Measurements from ENCODE around the gene FIBP. TPM values are rescaled to one million over a fixed set of nuclear protein-coding genes. Genes with fewer than 3 reads are reported as not detected.
A peak's percentile ranks its signal among the peaks of the same experiment; 100 is the strongest.

The FIBP gene
- total and polyA plus RNA-seq, 3 donors from 2014 or later: 131 to 149 (median 144) TPM

DNA sequence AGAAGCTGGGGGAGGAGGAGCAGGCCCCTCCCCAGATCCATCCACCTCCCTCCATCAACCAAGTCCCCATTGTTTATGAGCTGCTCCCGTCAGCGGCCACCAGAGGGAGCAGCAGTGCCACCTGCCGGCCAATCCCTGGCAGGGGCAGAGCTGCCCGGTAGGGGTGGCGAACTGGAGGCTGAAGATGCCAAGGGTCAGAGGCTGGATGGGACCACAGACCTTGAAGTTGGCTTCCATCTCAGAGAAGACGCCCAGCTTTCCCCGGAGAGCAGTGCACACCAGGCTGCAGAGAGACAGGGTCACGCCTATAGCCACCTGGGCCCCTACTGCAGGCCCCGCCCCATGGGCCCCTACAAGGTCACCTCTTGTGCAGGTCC, 3.6 kb downstream of the FIBP start:
- DNase-seq: peak; percentile 75
- TF ChIP-seq, protein P1, sequence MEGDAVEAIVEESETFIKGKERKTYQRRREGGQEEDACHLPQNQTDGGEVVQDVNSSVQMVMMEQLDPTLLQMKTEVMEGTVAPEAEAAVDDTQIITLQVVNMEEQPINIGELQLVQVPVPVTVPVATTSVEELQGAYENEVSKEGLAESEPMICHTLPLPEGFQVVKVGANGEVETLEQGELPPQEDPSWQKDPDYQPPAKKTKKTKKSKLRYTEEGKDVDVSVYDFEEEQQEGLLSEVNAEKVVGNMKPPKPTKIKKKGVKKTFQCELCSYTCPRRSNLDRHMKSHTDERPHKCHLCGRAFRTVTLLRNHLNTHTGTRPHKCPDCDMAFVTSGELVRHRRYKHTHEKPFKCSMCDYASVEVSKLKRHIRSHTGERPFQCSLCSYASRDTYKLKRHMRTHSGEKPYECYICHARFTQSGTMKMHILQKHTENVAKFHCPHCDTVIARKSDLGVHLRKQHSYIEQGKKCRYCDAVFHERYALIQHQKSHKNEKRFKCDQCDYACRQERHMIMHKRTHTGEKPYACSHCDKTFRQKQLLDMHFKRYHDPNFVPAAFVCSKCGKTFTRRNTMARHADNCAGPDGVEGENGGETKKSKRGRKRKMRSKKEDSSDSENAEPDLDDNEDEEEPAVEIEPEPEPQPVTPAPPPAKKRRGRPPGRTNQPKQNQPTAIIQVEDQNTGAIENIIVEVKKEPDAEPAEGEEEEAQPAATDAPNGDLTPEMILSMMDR (IDR thresholded peaks at IDR 0.05): peak; percentile 95 to 98 (median 98)
- TF ChIP-seq POLR2A (IDR thresholded peaks at IDR 0.05): no peak
- no peaks in the 10 kb centered on the region for H3K9me3 ChIP-seq
- peaks cover 17% of the 10 kb centered on the region for H3K4me1 ChIP-seq
- intact Hi-C loops (cut with DNase I; ENCODE audit: low total_unique reads): loop anchor here (10.0 kb wide), 1 partner anchor 100 kb away; no protein-coding TSS in a partner anchor
- no peak overlapping the region for H3K27ac ChIP-seq
- WGBS, 2 donors: 16 to 26% methylated on average over 7 to 9 of the region's 9 CpGs
- no peak overlapping the region for H3K4me3 ChIP-seq
- H3K27me3 ChIP-seq: no peaks in the 10 kb centered on the region
- H3K36me3 ChIP-seq (ENCODE audit: low read depth, missing control alignments): no peaks in the 10 kb centered on the region

DNA sequence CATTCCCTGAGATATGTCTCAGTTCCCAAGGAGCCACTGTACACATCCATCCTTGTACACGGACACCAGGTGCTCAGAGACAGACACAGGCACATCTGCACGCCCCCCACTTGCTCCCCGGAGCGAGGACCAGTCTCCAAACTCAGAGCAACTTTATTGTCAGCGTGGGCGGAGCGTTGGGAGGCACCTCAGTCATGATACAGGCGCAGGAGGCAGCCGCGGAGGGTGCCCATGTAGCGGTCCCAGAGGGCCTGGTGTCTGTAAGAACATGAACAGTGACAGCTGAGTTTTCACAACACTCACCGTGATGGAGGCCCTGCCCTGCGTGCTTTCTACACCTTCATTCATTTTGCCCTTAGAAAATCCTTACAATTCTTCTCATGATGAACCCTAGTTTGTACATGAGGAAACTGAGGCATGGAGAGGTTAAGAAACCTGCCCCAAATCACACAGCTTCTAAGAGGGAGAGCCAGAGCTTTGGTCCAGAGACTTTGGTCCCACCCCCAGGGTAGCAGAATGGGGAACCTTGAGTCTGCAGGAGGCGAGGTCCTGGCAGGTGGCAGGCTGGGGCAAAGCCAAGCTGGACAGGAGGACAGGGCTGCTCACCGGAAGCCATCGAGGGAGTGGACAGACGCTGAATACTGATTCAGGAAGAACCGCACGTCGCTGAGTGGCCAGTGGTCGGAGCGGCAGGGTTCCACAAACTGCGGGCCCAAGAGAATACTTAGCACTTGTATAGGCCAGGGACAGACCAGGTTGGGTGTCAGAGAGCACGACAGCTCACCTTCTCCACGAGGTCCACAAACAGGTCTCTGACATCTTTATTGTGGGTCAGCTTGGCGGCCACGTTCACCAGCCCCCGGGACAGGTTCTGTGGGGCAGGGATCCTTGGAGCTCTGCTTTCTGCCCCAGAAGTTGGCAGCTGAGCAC, 4.2 kb downstream of the FIBP start:
- intact Hi-C loops (cut with DNase I; ENCODE audit: low total_unique reads): loop anchor here (10.0 kb wide), 1 partner anchor 101 kb away; no protein-coding TSS in a partner anchor
- no peaks in the 10 kb centered on the region for H3K36me3 ChIP-seq (ENCODE audit: low read depth, missing control alignments)
- no peak overlapping the region for H3K4me3 ChIP-seq
- no peak for DNase-seq
- no peak for TF ChIP-seq POLR2A (IDR thresholded peaks at IDR 0.05)
- TF ChIP-seq, protein P1 (IDR thresholded peaks at IDR 0.05): no peak
- no peak overlapping the region for H3K27ac ChIP-seq
- no peaks in the 10 kb centered on the region for H3K9me3 ChIP-seq
- no peaks in the 10 kb centered on the region for H3K27me3 ChIP-seq
- peaks cover 11% of the 10 kb centered on the region for H3K4me1 ChIP-seq
- WGBS, 2 donors: 85 to 87% methylated on average over 28 of the region's 28 CpGs

DNA sequence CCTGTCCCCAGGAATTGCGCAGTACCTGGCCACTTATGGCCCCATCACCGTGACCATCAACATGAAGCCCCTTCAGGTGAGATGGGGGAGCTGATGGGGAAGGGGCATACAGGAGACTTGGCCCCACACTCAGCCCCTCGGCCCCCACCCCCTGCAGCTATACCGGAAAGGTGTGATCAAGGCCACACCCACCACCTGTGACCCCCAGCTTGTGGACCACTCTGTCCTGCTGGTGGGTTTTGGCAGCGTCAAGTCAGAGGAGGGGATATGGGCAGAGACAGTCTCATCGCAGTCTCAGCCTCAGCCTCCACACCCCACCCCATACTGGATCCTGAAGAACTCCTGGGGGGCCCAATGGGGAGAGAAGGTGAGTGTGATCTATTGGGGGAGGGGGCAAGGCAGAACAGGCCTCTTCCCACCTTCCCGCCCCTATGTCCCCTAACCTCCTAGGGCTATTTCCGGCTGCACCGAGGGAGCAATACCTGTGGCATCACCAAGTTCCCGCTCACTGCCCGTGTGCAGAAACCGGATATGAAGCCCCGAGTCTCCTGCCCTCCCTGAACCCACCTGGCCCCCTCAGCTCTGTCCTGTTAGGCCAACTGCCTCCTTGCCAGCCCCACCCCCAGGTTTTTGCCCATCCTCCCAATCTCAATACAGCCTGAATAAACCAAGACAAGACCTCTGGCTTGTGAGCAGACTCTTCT, 5.1 kb downstream of the FIBP start:
- Histone ChIP-seq H3K27ac (no peak overlapping the region), H3K4me1 (peaks cover 11% of the 10 kb centered on the region), H3K4me3 (no peak overlapping the region), H3K36me3 (ENCODE audit: low read depth, missing control alignments) (no peaks in the 10 kb centered on the region), H3K27me3 (no peaks in the 10 kb centered on the region), H3K9me3 (no peaks in the 10 kb centered on the region)
- TF ChIP-seq, protein P1 (IDR thresholded peaks at IDR 0.05): no peak
- no peak for TF ChIP-seq POLR2A (IDR thresholded peaks at IDR 0.05)
- intact Hi-C loops (cut with DNase I; ENCODE audit: low total_unique reads): loop anchor here (10.0 kb wide), 1 partner anchor 102 kb away; no protein-coding TSS in a partner anchor
- 94% methylated on average over 11 to 13 of the region's 13 CpGs for WGBS, 2 donors
- no peak for DNase-seq

DNA sequence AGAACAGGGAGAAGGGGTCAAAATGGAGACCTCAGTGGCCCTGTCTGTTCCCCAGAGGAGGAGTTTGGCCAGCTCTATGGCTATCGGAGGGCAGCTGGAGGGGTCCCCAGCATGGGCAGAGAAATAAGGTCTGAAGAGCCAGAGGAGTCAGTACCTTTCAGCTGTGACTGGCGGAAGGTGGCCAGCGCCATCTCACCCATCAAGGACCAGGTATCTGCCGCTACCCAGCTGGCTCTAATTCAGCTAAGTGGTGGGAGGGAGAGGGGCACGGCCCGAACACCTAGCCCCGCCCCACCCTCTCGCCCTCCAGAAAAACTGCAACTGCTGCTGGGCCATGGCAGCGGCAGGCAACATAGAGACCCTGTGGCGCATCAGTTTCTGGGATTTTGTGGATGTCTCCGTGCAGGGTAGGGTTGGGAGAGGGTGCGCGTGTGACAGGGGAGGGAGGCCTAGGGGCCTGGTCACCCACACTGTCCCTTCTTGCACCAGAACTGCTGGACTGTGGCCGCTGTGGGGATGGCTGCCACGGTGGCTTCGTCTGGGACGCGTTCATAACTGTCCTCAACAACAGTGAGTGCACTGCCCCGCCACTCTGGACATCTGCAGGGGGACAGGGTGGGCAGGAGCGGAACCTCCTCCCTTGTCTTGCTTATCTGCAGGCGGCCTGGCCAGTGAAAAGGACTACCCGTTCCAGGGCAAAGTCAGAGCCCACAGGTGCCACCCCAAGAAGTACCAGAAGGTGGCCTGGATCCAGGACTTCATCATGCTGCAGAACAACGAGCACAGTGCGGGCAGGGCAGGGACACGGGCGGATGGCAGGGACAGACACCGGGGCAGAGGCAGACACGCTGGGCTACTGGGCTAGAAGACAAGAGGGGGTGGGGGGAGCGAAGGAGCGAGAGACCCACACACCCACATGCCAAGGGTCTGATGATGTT, 5.9 kb downstream of the FIBP start:
- TF ChIP-seq, protein P1 (IDR thresholded peaks at IDR 0.05): no peak
- TF ChIP-seq POLR2A (IDR thresholded peaks at IDR 0.05): no peak
- no peaks in the 10 kb centered on the region for H3K9me3 ChIP-seq
- intact Hi-C loops (cut with DNase I; ENCODE audit: low total_unique reads): loop anchor here (10.0 kb wide), 1 partner anchor 102 kb away; no protein-coding TSS in a partner anchor
- no peak overlapping the region for H3K27ac ChIP-seq
- WGBS, 2 donors: 84 to 85% methylated on average over 16 to 30 of the region's 30 CpGs
- DNase-seq: no peak
- H3K4me3 ChIP-seq: no peak overlapping the region
- H3K4me1 ChIP-seq: peaks cover 5% of the 10 kb centered on the region
- no peaks in the 10 kb centered on the region for H3K36me3 ChIP-seq (ENCODE audit: low read depth, missing control alignments)
- H3K27me3 ChIP-seq: no peaks in the 10 kb centered on the region
